IPS DF 4.7 (cell line): ENCODE data around the gene SHOX.

Experiments
- DNase-seq: peaks from one replicate; pipeline ENCODE4 v3.0.0-alpha.2; 2013; ENCODE audit warnings: low spot score; ENCODE audit errors: extremely low read depth

Gene SHOX

DNA sequence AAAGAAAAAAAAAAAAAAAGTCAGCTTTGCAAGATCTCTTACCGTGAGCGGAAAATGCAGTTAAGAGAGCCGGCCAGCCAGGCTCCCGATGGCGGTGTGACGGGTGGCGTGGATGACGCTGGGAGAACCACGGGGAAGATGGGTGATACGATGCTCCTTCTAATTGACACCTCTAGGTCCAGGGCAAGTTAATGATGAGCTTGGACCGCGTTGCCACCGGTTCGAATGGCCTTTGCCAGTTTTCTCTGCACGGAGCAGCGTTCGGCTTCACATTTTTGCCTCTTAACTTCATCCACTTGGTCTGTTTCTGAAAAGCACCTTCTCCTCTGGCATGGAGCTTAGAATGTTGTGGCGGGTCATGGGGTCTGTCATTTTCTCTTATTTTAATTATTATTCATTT, 33.2 kb downstream of the SHOX start:
- DNase-seq: no peak

DNA sequence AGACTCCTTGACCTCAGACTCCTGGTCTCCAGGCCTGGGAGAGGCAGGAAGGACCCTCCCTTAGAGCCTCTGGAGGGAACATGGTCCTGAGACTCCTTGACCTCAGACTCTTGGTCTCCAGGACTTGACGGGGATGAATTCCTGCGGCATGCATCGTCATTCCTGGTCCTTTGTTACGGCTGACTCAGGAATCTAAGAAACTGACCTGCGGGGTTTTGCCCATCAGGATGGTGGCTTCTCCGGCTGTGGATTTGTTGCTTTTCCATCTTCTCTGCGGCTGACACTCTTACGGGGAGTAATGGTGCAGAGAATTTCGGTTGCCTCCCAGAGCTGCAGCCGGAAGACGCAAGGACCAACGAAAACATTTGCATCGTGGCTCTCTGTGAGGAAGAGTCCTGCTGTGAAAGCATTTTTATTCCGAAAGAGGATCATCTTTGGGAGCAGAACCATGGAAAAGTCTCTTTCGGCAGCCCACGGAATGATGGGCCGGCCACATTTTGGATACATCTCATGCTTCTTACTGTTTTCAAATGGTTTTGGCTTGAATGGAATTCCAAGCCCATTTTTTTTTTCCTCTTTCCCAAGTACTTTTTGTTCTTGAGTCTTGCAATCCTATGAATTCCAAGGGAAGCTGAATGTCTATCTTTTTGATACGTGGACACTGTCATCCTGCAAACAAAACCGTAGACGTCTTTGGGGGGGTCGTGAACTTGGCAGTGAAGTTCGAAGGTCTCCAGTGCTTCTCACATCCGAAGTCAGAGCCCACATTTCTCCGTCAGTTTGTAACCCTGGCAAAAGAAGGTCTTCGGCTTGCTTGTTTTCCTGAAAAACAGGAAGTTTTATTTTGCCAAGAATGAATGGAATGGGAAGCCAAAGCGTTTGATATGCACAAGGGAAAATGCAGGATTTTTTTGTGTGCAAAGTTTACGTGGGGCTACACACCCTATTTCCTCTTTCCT, 36.5 kb downstream of the SHOX start:
- DNase-seq: no peak

- DNase-seq: no peak
These were observed 40.1 kb downstream of the SHOX start for GRCh38 chrX:670645-671044.

DNA sequence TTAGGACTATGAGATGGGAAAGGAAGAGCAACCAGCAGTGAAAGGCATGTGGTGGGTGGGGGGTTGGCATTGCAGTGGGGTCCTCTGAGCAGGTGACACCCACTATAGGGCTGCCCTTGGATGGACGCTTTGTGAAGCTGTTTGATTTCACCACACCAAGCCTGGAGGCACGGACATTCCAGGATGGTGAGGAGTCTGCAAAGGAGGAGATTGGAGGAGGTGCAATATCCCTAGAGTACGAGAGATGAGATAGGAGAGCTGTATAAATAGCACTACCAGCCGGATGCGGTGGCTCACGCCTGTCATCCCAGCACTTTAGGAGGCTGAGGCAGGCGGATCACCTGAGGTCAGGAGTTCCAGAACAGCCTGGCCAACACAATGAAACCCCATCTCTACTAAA, 42.3 kb downstream of the SHOX start:
- no peak for DNase-seq

DNA sequence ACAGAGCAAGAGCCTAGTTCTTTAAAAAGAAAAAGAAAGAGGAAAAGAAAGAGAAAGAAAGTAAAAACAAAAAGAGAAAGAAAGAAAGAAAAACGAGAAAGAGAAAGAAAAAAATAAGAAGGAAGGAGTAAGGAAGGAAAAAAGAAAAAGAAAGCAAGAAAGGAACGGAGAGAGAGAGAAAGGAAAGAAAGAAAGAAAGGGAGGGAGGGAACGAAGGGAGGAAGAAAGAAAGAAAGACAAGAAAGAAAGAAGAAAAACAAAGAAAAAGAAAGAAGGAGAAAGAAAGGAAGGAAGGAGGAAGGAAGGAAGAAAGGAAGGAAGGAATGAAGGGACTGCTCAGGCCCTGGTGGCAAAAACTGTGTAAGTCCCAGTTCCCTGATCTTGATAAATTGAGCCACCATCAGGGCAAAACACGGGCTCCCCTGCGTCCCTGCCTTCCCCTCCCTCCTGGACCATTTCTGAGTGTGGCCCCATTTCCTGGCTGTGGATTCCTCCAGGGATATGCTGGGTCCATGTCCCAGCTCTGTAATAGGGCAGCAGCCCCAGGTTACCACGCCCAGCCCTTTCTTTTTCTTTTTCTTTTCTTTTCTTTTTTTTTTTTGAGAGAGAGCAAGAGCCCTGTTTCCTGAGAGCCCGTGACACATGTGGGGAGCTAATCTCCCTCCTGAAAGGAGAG, 44.8 kb downstream of the SHOX start:
- no peak for DNase-seq

GRCh38 chrX:675955-676295, 45.3 kb downstream of the SHOX start:
- no peak for DNase-seq

DNA sequence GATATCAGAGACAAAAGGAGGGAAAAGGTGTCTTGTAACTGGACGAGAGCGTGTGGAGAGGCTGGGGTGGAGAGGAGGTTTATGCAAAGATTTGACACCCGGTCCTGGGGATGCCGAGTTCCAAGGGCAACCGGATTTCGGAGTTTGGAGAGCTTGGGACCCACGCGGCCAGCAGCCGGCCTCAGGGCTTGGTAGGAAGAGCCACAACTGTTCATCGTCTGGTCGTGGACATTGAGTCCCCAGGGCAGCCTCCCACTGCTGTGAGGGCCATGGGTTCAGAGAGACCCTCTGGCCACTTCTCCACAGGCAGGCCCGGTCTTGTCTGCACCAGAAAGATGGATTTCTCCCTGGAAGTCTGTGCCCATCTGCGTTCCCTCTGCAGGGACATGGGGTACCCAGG, 46.8 kb downstream of the SHOX start:
- no peak for DNase-seq

DNA sequence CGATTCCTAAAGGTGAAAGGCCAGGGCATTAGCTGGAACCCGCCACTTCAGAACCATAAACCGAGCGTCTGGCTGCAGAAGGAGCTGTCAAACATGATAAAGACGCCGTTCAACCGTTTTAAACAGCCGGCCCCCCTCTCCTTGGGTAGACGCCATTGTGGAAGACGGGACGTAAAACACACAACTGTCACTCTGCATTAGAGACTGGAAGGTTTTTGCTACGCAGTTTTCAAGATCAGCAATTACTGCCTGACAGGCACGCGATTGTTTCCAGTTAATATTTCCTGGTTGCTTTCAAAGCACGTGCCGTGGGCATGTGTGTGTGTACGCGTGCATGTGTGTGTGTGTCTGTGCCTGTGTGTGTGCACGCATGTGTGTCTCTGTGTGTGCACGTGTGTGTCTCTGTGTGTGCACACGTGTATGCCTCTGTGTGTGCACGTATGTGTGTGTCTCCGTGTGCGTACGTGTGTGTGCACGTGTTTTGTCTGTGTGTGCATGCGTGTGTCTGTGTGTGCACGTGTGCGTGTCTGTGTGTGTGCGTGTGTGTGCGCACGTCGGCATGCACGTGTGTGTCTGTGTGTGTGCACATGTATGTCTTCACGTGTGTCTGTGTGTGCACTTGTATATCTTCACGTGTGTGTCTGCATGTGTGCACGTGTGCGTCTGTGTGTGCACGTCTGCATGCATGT, 48.8 kb downstream of the SHOX start:
- no peak for DNase-seq

GRCh38 chrX:680062-680461, 49.5 kb downstream of the SHOX start:
- DNase-seq: no peak

- no peak for DNase-seq
These were observed 51.4 kb downstream of the SHOX start for GRCh38 chrX:681989-682388.

DNA sequence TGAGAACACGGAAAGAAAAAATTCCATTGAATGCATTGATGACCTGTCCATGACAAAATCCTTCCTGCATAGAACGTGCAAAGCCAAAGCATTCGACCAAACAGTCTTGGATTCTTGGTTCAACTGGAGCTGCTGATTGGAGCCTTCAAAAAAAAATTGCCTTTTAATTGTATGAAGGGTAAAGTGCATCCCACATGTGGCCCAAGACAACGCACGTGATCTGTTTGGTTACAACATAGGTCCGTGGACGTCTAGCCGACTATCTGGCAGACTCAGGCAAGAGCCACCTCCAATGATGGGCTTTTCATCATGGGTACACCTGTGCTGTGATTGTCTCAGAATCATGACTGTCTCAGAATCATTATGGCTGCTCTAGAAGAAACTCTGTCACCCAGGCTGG, 52.3 kb downstream of the SHOX start:
- DNase-seq: no peak

DNA sequence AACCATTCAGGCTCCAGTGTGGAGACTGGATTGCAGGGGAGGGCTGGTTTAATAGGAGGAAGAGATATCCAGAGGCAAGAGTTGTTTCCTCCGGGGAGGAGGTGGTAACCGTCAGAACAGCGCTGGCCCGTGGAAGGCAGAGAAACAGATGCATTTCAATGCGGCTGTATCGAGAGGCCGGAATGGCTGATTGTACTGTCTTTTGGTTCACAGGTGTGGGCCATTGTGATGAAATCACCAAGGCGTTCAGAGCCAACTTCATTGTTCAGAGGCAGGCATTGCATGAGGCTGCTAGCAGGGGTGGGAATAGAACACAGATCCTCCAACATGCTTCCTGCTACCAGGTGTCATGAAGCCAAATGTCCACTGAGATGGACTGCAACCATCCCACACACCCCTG, 53.0 kb downstream of the SHOX start:
- DNase-seq: no peak

- no peak for DNase-seq
These were observed 54.8 kb downstream of the SHOX start for GRCh38 chrX:685120-686032.

GRCh38 chrX:689983-690382, 59.4 kb downstream of the SHOX start:
- no peak for DNase-seq

DNA sequence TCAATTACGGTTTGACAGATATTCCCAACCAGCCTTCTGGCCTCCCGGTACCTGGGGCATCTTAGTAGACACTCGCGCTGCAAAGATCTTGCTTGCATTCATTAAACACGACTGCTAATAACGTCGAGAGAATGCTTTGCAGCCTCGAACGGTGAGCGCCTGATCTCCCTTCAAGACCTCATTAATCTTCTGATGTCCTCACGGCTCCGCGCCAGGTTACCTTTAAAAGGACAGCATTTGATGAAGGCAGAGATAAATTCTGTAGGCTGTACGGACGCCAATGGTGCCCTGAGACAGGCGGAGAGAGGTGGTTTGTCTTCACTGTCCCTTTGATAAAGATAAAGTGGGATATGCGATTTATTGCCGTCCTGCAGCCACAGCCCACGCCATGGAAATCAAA, 64.2 kb downstream of the SHOX start:
- DNase-seq: no peak

- DNase-seq: no peak
These were observed 67.6 kb downstream of the SHOX start for GRCh38 chrX:698206-698605.

DNA sequence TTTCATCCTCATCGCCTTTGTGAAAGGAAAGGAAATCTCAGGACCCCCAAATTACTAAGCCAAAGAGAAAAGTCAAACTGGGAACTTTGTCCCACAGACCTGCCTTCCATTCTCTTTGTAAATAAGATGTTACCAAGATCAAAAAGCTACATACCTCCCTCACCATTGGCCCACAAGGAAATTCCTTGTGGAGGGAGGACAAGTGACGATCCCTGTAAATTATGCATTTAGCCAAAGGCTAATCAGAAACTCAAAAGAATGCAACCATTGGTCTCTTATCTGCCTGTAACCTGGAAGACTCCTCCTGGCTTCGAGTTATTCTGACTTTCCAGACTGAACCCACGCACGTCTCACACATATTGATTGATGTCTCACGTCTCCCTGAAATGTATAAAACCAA, 70.3 kb downstream of the SHOX start:
- no peak for DNase-seq

GRCh38 chrX:701673-702072, 71.1 kb downstream of the SHOX start:
- no peak for DNase-seq

DNA sequence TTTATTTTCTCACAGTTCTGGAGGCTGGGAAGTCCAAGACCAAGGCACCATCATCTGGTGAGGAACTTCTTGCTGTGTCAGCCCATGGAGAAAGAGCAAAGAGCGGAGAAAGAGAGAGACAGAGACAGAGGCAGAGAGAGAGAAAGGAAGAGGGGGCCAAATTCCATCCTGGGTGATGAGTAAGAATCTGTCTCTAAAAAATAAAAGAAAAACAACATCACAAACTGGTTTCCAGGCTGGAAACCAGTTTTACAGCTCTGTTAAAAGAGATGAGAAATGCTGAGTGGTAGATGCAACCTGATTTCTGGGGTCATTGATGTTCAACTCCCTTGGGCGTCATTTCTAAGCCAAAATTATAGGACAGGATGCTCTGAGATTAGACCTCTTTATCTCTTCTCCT, 72.9 kb downstream of the SHOX start:
- DNase-seq: no peak

DNA sequence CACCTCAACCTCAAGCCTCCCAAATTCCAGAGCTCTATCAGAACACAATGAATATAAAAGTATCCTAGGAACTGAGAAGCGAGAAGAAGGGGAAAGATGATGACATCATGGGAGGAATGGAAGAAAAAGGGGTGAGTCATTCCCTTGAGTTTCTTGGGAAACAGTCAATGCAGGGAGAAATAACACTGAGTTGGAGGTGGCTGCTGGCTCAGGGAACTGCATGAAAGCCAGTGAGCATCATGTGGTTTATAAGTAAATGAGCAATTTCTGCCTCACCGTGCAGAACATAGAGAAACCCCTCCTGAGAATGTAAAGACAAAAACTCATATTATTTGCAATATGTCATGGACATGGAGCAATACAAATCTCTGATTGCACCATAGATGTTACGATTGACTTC, 73.3 kb downstream of the SHOX start:
- no peak for DNase-seq
